Occipital lobe (tissue), 2 donors: Measurements from ENCODE around the gene CABP4. TPM values are rescaled to one million over a fixed set of nuclear protein-coding genes. Genes with fewer than 3 reads are reported as not detected.
A peak's percentile ranks its signal among the peaks of the same experiment; 100 is the strongest.

Experiments used
- DNase-seq: peaks from one replicate; lab custom pipeline; 2025; lab: John Stamatoyannopoulos, UW
- total RNA-seq: library from RNA; depleted of rRNA; stranded (reverse); fragments of >200 nt; gene quantifications from one replicate; pipeline ENCODE4 v1.2.3, GENCODE V29; 2014

The CABP4 gene
- not detected for total RNA-seq

GRCh38 chr11:67455054-67455453 is at the start of gene CABP4:
TSS of gene CABP4 (plus strand) at chr11:67455354. CDS start at chr11:67455424, 70 bp downstream.
- no peak for DNase-seq

- DNase-seq = no peak
Measured at GRCh38 chr11:67405688-67406339, 49.3 kb upstream of the CABP4 start.

- DNase-seq = no peak
Measured at GRCh38 chr11:67406420-67406968, 48.7 kb upstream of the CABP4 start.

- peak; percentile 50 for DNase-seq
Measured at GRCh38 chr11:67406969-67407687, 48.0 kb upstream of the CABP4 start.

GRCh38 chr11:67407688-67408163 is 47.4 kb upstream of the CABP4 start:
- no peak for DNase-seq

GRCh38 chr11:67408437-67409200 is 46.5 kb upstream of the CABP4 start:
- no peak for DNase-seq

GRCh38 chr11:67409261-67409666 is 45.9 kb upstream of the CABP4 start:
- DNase-seq = no peak

GRCh38 chr11:67409781-67410368 is 45.3 kb upstream of the CABP4 start:
- no peak for DNase-seq

GRCh38 chr11:67410369-67410831 is 44.8 kb upstream of the CABP4 start:
- DNase-seq = peak; percentile 77

- no peak for DNase-seq
Measured at GRCh38 chr11:67410984-67411784, 44.0 kb upstream of the CABP4 start.

- DNase-seq = no peak
Measured at GRCh38 chr11:67411785-67412152, 43.4 kb upstream of the CABP4 start.

- DNase-seq = no peak
Measured at GRCh38 chr11:67412495-67413179, 42.5 kb upstream of the CABP4 start.

- DNase-seq = no peak
Measured at GRCh38 chr11:67413266-67413849, 41.8 kb upstream of the CABP4 start.

- no peak for DNase-seq
Measured at GRCh38 chr11:67415501-67416304, 39.5 kb upstream of the CABP4 start, which contains the start of gene CARNS1. TSS of gene CARNS1 (plus strand) at chr11:67415678. CDS start at chr11:67416200, 522 bp downstream.

- no peak for DNase-seq
Measured at GRCh38 chr11:67416416-67417335, 38.5 kb upstream of the CABP4 start.

- DNase-seq = no peak
Measured at GRCh38 chr11:67417425-67417824, 37.7 kb upstream of the CABP4 start.

GRCh38 chr11:67418476-67419281 is 36.5 kb upstream of the CABP4 start:
- DNase-seq = no peak
